GM12878 (cell line): ENCODE results near the gene GJC1.

ENCODE experiments used
- CBX3 ChIP-seq: fragments of 200-600 bp; sonication (generic); IDR thresholded peaks from 2 replicates; pipeline ENCODE4 v1.6.1; 2016; ENCODE audit warnings: low read depth, borderline replicate concordance
- EZH2 ChIP-seq: IDR thresholded peaks from 2 replicates; pipeline ENCODE4 v1.6.1; 2012; ENCODE audit warnings: low read depth, mild to moderate bottlenecking, control low read depth, inconsistent platforms, low read length, borderline replicate concordance; ENCODE audit not compliant: control insufficient read depth
- JUND ChIP-seq: IDR thresholded peaks from 2 replicates; pipeline ENCODE4 v1.6.1; 2012; ENCODE audit warnings: low read depth, mild to moderate bottlenecking, low read length, improper control_type of control experiment, moderate library complexity
- KDM1A ChIP-seq: fragments of 200-600 bp; sonication (generic); IDR thresholded peaks from 2 replicates; pipeline ENCODE4 v1.6.1; 2016; ENCODE audit warnings: borderline replicate concordance
- MEF2A ChIP-seq: IDR thresholded peaks from 2 replicates; pipeline ENCODE4 v1.6.1; 2011; ENCODE audit warnings: low read depth, mild to moderate bottlenecking, low read length, moderate library complexity; ENCODE audit not compliant: insufficient read depth
- NRF1 ChIP-seq: conservative IDR thresholded peaks from 2 replicates; pipeline ENCODE4 v1.6.1; 2011; ENCODE audit warnings: mild to moderate bottlenecking, low read depth, low read length, improper control_type of control experiment
- SIX5 ChIP-seq: IDR thresholded peaks from 2 replicates; pipeline ENCODE4 v1.6.1; 2011; ENCODE audit warnings: mild to moderate bottlenecking, low read depth, low read length, moderate library complexity; ENCODE audit not compliant: severe bottlenecking
- TF ChIP-seq, protein P1 (sequence below): fragments of 150-350 bp; IDR thresholded peaks from 2 replicates; pipeline ENCODE4 v1.6.1; 2016; ENCODE audit warnings: low read depth, low read length
- TF ChIP-seq, protein P2 (sequence below): IDR thresholded peaks from 2 replicates; pipeline ENCODE4 v1.6.1; 2011; ENCODE audit warnings: mild to moderate bottlenecking, low read depth, low read length, moderate library complexity; ENCODE audit not compliant: insufficient replicate concordance
- TF ChIP-seq, protein P3 (sequence below), 3 experiments: IDR thresholded peaks in 2 of 3; conservative IDR thresholded peaks in 1 of 3; 2 replicates each; pipeline ENCODE4 v1.5.1; 2011; ENCODE audit warnings: low read depth in 3 of 3, low read length in 3 of 3, mild to moderate bottlenecking in 3 of 3, control low read depth in 2 of 3, moderate library complexity in 2 of 3, inconsistent platforms in 1 of 3, mixed read lengths in 1 of 3; ENCODE audit not compliant: control insufficient read depth in 2 of 3, insufficient read depth in 1 of 3; ENCODE audit errors: extremely low read depth in 1 of 3
- TF ChIP-seq, protein P4 (sequence below): fragments of 450-650 bp; IDR thresholded peaks from 2 replicates; pipeline ENCODE4 v1.6.1; 2017; ENCODE audit warnings: mild to moderate bottlenecking
- TF ChIP-seq, protein P5 (sequence below): fragments of 450-650 bp; IDR thresholded peaks from 2 replicates; pipeline ENCODE4 v1.6.1; 2016; ENCODE audit warnings: mild to moderate bottlenecking
- TF ChIP-seq, protein P6 (sequence below): IDR thresholded peaks from 2 replicates; pipeline ENCODE4 v1.6.1; 2011; ENCODE audit warnings: low read depth, low read length, improper control_type of control experiment, borderline replicate concordance

DNA sequence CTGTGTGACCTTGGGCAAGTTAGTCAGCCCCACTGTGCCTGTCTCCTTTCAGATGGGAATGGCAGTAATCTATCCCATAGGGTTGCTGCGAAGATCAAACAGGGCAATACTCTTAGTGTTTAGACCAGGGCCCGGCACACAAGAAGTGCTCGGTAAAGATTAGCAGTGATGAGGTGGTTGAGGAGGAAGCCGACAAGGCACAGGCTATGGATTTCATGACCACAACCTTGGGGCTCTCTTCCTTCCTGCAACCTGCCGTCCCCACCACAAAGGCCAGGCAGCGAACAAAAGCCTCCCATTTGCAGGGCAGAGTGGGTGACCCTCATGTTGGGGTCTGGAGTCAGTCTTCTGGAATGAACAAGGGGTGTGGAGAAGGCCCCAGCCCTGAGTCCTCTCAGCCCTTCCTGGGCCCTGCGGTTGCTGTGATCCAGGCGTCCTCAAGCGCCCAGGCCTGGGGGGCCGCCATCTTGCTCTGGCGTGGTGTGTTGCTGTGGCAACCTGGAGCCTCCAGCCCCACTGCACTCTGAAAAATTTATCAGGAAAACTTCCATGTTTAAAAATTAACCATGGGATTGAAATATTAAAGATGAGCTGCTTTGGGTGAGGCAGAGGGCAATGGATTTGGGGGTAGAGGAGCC is 61.5 kb downstream of the GJC1 start:
- TF ChIP-seq, protein P1, sequence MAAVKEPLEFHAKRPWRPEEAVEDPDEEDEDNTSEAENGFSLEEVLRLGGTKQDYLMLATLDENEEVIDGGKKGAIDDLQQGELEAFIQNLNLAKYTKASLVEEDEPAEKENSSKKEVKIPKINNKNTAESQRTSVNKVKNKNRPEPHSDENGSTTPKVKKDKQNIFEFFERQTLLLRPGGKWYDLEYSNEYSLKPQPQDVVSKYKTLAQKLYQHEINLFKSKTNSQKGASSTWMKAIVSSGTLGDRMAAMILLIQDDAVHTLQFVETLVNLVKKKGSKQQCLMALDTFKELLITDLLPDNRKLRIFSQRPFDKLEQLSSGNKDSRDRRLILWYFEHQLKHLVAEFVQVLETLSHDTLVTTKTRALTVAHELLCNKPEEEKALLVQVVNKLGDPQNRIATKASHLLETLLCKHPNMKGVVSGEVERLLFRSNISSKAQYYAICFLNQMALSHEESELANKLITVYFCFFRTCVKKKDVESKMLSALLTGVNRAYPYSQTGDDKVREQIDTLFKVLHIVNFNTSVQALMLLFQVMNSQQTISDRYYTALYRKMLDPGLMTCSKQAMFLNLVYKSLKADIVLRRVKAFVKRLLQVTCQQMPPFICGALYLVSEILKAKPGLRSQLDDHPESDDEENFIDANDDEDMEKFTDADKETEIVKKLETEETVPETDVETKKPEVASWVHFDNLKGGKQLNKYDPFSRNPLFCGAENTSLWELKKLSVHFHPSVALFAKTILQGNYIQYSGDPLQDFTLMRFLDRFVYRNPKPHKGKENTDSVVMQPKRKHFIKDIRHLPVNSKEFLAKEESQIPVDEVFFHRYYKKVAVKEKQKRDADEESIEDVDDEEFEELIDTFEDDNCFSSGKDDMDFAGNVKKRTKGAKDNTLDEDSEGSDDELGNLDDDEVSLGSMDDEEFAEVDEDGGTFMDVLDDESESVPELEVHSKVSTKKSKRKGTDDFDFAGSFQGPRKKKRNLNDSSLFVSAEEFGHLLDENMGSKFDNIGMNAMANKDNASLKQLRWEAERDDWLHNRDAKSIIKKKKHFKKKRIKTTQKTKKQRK, result no peak
- TF ChIP-seq JUND, result no peak
- TF ChIP-seq, protein P2, sequence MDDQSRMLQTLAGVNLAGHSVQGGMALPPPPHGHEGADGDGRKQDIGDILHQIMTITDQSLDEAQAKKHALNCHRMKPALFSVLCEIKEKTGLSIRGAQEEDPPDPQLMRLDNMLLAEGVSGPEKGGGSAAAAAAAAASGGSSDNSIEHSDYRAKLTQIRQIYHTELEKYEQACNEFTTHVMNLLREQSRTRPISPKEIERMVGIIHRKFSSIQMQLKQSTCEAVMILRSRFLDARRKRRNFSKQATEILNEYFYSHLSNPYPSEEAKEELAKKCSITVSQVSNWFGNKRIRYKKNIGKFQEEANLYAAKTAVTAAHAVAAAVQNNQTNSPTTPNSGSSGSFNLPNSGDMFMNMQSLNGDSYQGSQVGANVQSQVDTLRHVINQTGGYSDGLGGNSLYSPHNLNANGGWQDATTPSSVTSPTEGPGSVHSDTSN, result no peak
- TF ChIP-seq KDM1A, result no peak
- TF ChIP-seq, protein P3, sequence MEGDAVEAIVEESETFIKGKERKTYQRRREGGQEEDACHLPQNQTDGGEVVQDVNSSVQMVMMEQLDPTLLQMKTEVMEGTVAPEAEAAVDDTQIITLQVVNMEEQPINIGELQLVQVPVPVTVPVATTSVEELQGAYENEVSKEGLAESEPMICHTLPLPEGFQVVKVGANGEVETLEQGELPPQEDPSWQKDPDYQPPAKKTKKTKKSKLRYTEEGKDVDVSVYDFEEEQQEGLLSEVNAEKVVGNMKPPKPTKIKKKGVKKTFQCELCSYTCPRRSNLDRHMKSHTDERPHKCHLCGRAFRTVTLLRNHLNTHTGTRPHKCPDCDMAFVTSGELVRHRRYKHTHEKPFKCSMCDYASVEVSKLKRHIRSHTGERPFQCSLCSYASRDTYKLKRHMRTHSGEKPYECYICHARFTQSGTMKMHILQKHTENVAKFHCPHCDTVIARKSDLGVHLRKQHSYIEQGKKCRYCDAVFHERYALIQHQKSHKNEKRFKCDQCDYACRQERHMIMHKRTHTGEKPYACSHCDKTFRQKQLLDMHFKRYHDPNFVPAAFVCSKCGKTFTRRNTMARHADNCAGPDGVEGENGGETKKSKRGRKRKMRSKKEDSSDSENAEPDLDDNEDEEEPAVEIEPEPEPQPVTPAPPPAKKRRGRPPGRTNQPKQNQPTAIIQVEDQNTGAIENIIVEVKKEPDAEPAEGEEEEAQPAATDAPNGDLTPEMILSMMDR (IDR thresholded peaks at IDR 0.05 in 2 of 3, conservative IDR thresholded peaks at IDR 0.05 in 1 of 3; ENCODE audit: control insufficient read depth in 2 of 3, extremely low read depth in 1 of 3, insufficient read depth in 1 of 3, low read depth in 3 of 3, low read length in 3 of 3), result no peak
- no peak for TF ChIP-seq MEF2A
- TF ChIP-seq, protein P4, sequence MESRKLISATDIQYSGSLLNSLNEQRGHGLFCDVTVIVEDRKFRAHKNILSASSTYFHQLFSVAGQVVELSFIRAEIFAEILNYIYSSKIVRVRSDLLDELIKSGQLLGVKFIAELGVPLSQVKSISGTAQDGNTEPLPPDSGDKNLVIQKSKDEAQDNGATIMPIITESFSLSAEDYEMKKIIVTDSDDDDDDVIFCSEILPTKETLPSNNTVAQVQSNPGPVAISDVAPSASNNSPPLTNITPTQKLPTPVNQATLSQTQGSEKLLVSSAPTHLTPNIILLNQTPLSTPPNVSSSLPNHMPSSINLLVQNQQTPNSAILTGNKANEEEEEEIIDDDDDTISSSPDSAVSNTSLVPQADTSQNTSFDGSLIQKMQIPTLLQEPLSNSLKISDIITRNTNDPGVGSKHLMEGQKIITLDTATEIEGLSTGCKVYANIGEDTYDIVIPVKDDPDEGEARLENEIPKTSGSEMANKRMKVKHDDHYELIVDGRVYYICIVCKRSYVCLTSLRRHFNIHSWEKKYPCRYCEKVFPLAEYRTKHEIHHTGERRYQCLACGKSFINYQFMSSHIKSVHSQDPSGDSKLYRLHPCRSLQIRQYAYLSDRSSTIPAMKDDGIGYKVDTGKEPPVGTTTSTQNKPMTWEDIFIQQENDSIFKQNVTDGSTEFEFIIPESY, result no peak
- no peak for TF ChIP-seq CBX3
- TF ChIP-seq, protein P5, sequence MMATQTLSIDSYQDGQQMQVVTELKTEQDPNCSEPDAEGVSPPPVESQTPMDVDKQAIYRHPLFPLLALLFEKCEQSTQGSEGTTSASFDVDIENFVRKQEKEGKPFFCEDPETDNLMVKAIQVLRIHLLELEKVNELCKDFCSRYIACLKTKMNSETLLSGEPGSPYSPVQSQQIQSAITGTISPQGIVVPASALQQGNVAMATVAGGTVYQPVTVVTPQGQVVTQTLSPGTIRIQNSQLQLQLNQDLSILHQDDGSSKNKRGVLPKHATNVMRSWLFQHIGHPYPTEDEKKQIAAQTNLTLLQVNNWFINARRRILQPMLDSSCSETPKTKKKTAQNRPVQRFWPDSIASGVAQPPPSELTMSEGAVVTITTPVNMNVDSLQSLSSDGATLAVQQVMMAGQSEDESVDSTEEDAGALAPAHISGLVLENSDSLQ, result no peak
- TF ChIP-seq, protein P6, sequence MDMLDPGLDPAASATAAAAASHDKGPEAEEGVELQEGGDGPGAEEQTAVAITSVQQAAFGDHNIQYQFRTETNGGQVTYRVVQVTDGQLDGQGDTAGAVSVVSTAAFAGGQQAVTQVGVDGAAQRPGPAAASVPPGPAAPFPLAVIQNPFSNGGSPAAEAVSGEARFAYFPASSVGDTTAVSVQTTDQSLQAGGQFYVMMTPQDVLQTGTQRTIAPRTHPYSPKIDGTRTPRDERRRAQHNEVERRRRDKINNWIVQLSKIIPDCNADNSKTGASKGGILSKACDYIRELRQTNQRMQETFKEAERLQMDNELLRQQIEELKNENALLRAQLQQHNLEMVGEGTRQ, result no peak
- no peak for TF ChIP-seq NRF1
- no peak for TF ChIP-seq EZH2
- no peak for TF ChIP-seq SIX5
